ENCODE measurements around the gene AP1M1. TPM values are rescaled to one million over a fixed set of nuclear protein-coding genes. Genes with fewer than 3 reads are reported as not detected.
A peak's percentile ranks its signal among the peaks of the same experiment; 100 is the strongest.
"Not testable (repeated sequence)": the region's sequence is repeated elsewhere in the genome, so short reads cannot be mapped to it uniquely, and the experiment has no call there.

AP1M1 gene
- total and polyA plus RNA-seq, 4 donors, result 47.0 to 105 (median 81.9) TPM

GRCh38 chr19:16285079-16285478 is 87.4 kb downstream of the AP1M1 start:
- H3K27me3 ChIP-seq (ENCODE audit: control insufficient read depth, insufficient read depth, low read length); DNase-seq (ENCODE audit: low read depth in 4 of 6, low spot score in 6 of 6); H3K36me3 ChIP-seq (ENCODE audit: control insufficient read depth, insufficient read depth, low read length); H3K9me3 ChIP-seq (ENCODE audit: control insufficient read depth, insufficient read depth, low read length); H3K4me3 ChIP-seq (ENCODE audit: low read depth, low read length); H3K27ac ChIP-seq (ENCODE audit: low read depth, low read length): not testable (repeated sequence)
- WGBS (ENCODE audit: insufficient coverage), result 100% methylated on average over 2 of the region's 3 CpGs
- peaks cover 28% of the 10 kb centered on the region for H3K4me1 ChIP-seq (ENCODE audit: control insufficient read depth, insufficient read depth, low read length)

DNA sequence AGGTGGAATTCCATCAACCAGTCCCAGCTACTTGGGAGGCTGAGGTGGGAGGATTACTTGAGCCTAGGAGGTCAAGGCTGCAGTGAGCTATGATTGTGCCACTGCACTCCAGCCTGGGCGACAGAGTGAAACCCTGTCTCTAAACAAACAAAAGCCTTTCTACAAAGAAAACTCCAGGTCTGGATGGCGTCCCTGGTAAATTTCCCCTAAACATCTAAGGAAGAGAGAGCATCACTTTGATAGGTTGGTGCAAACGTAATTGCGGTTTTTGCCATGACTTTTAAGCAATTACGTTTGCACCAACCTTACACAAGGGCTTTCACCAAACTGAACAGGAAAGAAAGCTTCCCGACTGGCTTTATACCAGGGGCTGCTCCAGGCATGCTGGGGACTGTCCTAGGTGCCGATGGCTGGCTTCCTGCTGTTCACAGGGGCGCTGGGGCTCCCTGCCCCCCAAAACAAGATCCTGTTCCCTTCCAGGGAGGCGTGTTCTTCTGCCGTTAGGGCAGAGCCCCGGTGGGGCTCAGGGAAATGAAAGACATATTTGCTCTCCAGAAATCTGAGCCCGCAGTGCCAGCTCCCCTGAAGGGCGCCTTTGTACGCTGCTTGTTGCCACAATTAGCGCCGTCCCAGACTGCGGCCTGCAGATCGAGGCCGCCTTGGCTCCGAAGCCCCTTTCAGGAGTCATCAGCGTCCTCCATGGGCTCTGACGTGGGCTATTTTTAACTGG is 88.2 kb downstream of the AP1M1 start:
- WGBS (ENCODE audit: insufficient coverage), result 14% methylated on average over 19 of the region's 22 CpGs
- Histone ChIP-seq H3K4me3 (ENCODE audit: low read depth, low read length) (no peak overlapping the region), H3K27me3 (ENCODE audit: control insufficient read depth, insufficient read depth, low read length) (peaks cover 3% of the 10 kb centered on the region), H3K36me3 (ENCODE audit: control insufficient read depth, insufficient read depth, low read length) (no peaks in the 10 kb centered on the region), H3K27ac (ENCODE audit: low read depth, low read length) (peak overlapping the region; percentile 58), H3K9me3 (ENCODE audit: control insufficient read depth, insufficient read depth, low read length) (no peaks in the 10 kb centered on the region), H3K4me1 (ENCODE audit: control insufficient read depth, insufficient read depth, low read length) (peaks cover 28% of the 10 kb centered on the region)
- peak in 2 of 6 donors; percentile 45 to 75 for DNase-seq (ENCODE audit: low read depth in 4 of 6, low spot score in 6 of 6)

- WGBS (ENCODE audit: insufficient coverage), result 82% methylated on average over 9 of the region's 9 CpGs
Observed at GRCh38 chr19:16288544-16288943, 90.8 kb downstream of the AP1M1 start.

DNA sequence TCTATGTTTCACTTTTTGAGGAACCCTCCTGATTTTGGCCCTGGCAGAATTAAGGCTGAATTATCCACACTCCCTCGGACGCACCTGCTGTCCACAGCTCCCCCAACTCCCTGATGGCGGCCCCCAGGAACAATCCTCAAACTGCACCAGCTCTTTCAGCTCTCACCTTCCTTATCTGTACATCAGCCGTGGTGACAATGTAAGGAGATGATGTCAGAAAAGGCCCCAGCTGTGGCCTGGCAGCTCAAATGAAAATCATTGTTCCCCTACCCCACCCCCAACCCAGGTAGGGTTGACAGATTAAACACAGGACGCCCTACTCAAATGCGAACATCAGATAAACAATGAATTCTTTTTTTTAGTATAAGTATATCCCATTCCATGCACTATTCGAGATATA is 91.9 kb downstream of the AP1M1 start:
- H3K9me3 ChIP-seq (ENCODE audit: control insufficient read depth, insufficient read depth, low read length), result no peaks in the 10 kb centered on the region
- 93% methylated on average over 3 of the region's 7 CpGs for WGBS (ENCODE audit: insufficient coverage)
- H3K4me1 ChIP-seq (ENCODE audit: control insufficient read depth, insufficient read depth, low read length), result peaks cover 25% of the 10 kb centered on the region
- DNase-seq (ENCODE audit: low read depth in 4 of 6, low spot score in 6 of 6), result no peak
- H3K27me3 ChIP-seq (ENCODE audit: control insufficient read depth, insufficient read depth, low read length), result peaks cover 3% of the 10 kb centered on the region
- H3K27ac ChIP-seq (ENCODE audit: low read depth, low read length), result no peak overlapping the region
- H3K4me3 ChIP-seq (ENCODE audit: low read depth, low read length), result no peak overlapping the region
- no peaks in the 10 kb centered on the region for H3K36me3 ChIP-seq (ENCODE audit: control insufficient read depth, insufficient read depth, low read length)

More at GRCh38 chr19:16288544-16288943, 90.8 kb downstream of the AP1M1 start:
- no peaks in the 10 kb centered on the region for H3K36me3 ChIP-seq (ENCODE audit: control insufficient read depth, insufficient read depth, low read length)
- H3K9me3 ChIP-seq (ENCODE audit: control insufficient read depth, insufficient read depth, low read length), result no peaks in the 10 kb centered on the region
- no peak for DNase-seq (ENCODE audit: low read depth in 4 of 6, low spot score in 6 of 6)
- H3K27me3 ChIP-seq (ENCODE audit: control insufficient read depth, insufficient read depth, low read length), result peaks cover 3% of the 10 kb centered on the region
- H3K4me1 ChIP-seq (ENCODE audit: control insufficient read depth, insufficient read depth, low read length), result peaks cover 31% of the 10 kb centered on the region
- H3K27ac ChIP-seq (ENCODE audit: low read depth, low read length), result no peak overlapping the region
- H3K4me3 ChIP-seq (ENCODE audit: low read depth, low read length), result no peak overlapping the region

DNA sequence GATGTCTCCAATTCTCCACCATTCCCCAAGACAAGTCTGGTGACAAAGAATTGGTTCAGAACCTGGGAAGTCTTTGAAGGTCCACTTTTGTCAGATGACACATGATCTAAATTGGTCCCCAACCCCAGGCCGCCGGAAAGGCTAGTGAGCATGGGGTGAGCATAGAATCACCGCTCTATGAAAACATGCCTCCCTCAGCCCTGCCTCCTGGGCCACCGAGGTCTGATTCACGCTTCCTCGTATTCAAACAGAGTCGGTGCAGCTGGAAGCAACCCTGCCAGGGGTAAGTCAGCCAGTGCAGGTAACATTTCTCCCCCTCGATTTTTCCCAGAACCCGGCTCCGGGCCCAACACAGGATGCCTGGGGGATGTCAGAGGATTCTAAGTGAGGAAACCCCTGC is 93.0 kb downstream of the AP1M1 start:
- H3K4me3 ChIP-seq (ENCODE audit: low read depth, low read length), result no peak overlapping the region
- peaks cover 23% of the 10 kb centered on the region for H3K4me1 ChIP-seq (ENCODE audit: control insufficient read depth, insufficient read depth, low read length)
- H3K36me3 ChIP-seq (ENCODE audit: control insufficient read depth, insufficient read depth, low read length), result no peaks in the 10 kb centered on the region
- peaks cover 3% of the 10 kb centered on the region for H3K27me3 ChIP-seq (ENCODE audit: control insufficient read depth, insufficient read depth, low read length)
- no peak for DNase-seq (ENCODE audit: low read depth in 4 of 6, low spot score in 6 of 6)
- H3K9me3 ChIP-seq (ENCODE audit: control insufficient read depth, insufficient read depth, low read length), result no peaks in the 10 kb centered on the region
- H3K27ac ChIP-seq (ENCODE audit: low read depth, low read length), result no peak overlapping the region
- WGBS (ENCODE audit: insufficient coverage), result 86% methylated on average over 10 of the region's 10 CpGs

GRCh38 chr19:16293118-16294091 is 95.7 kb downstream of the AP1M1 start:
- Histone ChIP-seq H3K4me1 (ENCODE audit: control insufficient read depth, insufficient read depth, low read length) (peaks cover 13% of the 10 kb centered on the region), H3K27me3 (ENCODE audit: control insufficient read depth, insufficient read depth, low read length) (no peaks in the 10 kb centered on the region), H3K9me3 (ENCODE audit: control insufficient read depth, insufficient read depth, low read length) (no peaks in the 10 kb centered on the region), H3K36me3 (ENCODE audit: control insufficient read depth, insufficient read depth, low read length) (no peaks in the 10 kb centered on the region), H3K27ac (ENCODE audit: low read depth, low read length) (peak overlapping the region; percentile 86), H3K4me3 (ENCODE audit: low read depth, low read length) (no peak overlapping the region)
- WGBS (ENCODE audit: insufficient coverage), result 46% methylated on average over 16 of the region's 27 CpGs
- DNase-seq (ENCODE audit: low read depth in 4 of 6, low spot score in 6 of 6), result peak in 2 of 6 donors; percentile 15 to 69

DNA sequence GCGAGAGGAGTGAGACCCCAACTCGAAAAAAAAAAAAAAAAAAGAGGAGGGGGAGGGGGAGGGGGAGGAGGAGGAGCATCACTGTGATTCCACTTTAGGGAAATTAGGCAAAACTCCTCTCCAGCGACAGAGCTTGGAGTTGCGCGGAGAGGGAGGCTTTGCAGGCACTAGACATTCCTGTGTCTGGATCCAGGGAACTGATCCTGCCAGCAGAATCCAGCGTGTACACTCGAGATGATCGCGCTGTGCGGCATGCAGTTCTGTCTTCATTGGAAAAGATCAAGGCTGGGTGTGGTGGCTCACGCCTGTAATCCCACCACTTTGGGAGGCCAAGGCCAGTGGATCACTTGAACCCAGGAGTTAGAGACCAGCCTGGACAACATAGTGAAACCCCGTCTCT is 97.3 kb downstream of the AP1M1 start:
- Histone ChIP-seq H3K27me3 (ENCODE audit: control insufficient read depth, insufficient read depth, low read length) (no peaks in the 10 kb centered on the region), H3K4me1 (ENCODE audit: control insufficient read depth, insufficient read depth, low read length) (peaks cover 13% of the 10 kb centered on the region), H3K36me3 (ENCODE audit: control insufficient read depth, insufficient read depth, low read length) (no peaks in the 10 kb centered on the region), H3K27ac (ENCODE audit: low read depth, low read length) (no peak overlapping the region), H3K9me3 (ENCODE audit: control insufficient read depth, insufficient read depth, low read length) (no peaks in the 10 kb centered on the region), H3K4me3 (ENCODE audit: low read depth, low read length) (no peak overlapping the region)
- DNase-seq (ENCODE audit: low read depth in 4 of 6, low spot score in 6 of 6), result peak in 1 of 6 donors; percentile 46
- 85% methylated on average over 9 of the region's 12 CpGs for WGBS (ENCODE audit: insufficient coverage)

Small RNA genes lying within 50 kb of the gene (small RNA-seq; reads per million reads assigned to genes)
- not detected for gene RF00017 (ENCODE audit: low replicate concordance)

Other genes with a start within 250 kb of the AP1M1 start
- gene OR10H4, start 248.9 kb upstream of the AP1M1 start, total RNA-seq, result not detected
- not detected for gene OR10H4, start 248.9 kb upstream of the AP1M1 start, polyA plus RNA-seq (ENCODE audit: insufficient read length in 2 of 2)
- gene TPM4, start 121.4 kb upstream of the AP1M1 start, total RNA-seq, result 100 to 1,000 TPM; 197 to 397 TPM
- 100 to 1,000 TPM; 205 to 225 TPM for gene TPM4, start 121.4 kb upstream of the AP1M1 start, polyA plus RNA-seq (ENCODE audit: insufficient read length in 2 of 2)
- 10 to 100 TPM; 43.0 to 59.0 TPM for gene RAB8A, start 86.0 kb upstream of the AP1M1 start, total RNA-seq
- 10 to 100 TPM; 53.5 to 64.9 TPM for gene RAB8A, start 86.0 kb upstream of the AP1M1 start, polyA plus RNA-seq (ENCODE audit: insufficient read length in 2 of 2)
- gene HSH2D, start 54.2 kb upstream of the AP1M1 start, total RNA-seq, result under 1 TPM; 0.11 to 0.79 TPM
- gene HSH2D, start 54.2 kb upstream of the AP1M1 start, polyA plus RNA-seq (ENCODE audit: insufficient read length in 2 of 2), result under 1 TPM; 0.22 to 0.45 TPM
- not detected for gene CIB3, start 24.4 kb upstream of the AP1M1 start, total RNA-seq
- not detected for gene CIB3, start 24.4 kb upstream of the AP1M1 start, polyA plus RNA-seq (ENCODE audit: insufficient read length in 2 of 2)
- 100 to 1,000 TPM in 1 of 2 donors, 10 to 100 TPM in 1; 81.6 to 134 TPM for gene FAM32A, start 12.5 kb upstream of the AP1M1 start, total RNA-seq
- gene FAM32A, start 12.5 kb upstream of the AP1M1 start, polyA plus RNA-seq (ENCODE audit: insufficient read length in 2 of 2), result 100 to 1,000 TPM; 128 to 142 TPM
- gene KLF2, start 126.9 kb downstream of the AP1M1 start, total RNA-seq, result 10 to 100 TPM in 1 of 2 donors, 1 to 10 TPM in 1; 8.8 to 22.5 TPM
- gene KLF2, start 126.9 kb downstream of the AP1M1 start, polyA plus RNA-seq (ENCODE audit: insufficient read length in 2 of 2), result 10 to 100 TPM; 23.3 to 64.7 TPM

All from spinal cord (tissue), 10 donors.